Measurements from ENCODE around the gene CACNA2D3. TPM values are rescaled to one million over a fixed set of nuclear protein-coding genes. Genes with fewer than 3 reads are reported as not detected.

Gene CACNA2D3
- total RNA-seq, 1 donor from 2014 or later, result 17.2 TPM

DNA sequence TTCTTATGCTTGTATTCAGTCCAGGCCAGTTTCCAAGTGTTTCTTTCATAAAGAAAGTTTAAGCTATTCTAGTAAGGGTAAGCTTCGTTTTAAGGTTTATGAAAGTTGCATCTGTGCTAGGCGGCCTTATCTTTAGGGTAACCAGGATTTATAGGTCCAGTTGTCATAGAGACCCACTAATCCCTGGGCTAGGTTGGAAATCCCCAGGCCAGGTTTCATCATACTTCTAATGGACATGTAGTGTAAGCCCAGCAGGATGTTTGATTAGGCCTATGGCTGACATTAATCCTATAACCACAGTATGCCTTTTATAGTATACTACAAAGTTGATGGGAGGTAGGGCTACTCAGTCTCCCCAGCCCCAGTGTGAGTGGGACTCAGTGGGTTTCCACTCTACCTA, 312.4 kb downstream of the CACNA2D3 start:
- Histone ChIP-seq H3K4me3 (no peak overlapping the region), H3K9me3 (no peaks in the 10 kb centered on the region)
- TF ChIP-seq, protein P1, sequence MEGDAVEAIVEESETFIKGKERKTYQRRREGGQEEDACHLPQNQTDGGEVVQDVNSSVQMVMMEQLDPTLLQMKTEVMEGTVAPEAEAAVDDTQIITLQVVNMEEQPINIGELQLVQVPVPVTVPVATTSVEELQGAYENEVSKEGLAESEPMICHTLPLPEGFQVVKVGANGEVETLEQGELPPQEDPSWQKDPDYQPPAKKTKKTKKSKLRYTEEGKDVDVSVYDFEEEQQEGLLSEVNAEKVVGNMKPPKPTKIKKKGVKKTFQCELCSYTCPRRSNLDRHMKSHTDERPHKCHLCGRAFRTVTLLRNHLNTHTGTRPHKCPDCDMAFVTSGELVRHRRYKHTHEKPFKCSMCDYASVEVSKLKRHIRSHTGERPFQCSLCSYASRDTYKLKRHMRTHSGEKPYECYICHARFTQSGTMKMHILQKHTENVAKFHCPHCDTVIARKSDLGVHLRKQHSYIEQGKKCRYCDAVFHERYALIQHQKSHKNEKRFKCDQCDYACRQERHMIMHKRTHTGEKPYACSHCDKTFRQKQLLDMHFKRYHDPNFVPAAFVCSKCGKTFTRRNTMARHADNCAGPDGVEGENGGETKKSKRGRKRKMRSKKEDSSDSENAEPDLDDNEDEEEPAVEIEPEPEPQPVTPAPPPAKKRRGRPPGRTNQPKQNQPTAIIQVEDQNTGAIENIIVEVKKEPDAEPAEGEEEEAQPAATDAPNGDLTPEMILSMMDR (IDR thresholded peaks at IDR 0.05), result no peak
- TF ChIP-seq POLR2A (IDR thresholded peaks at IDR 0.05) (no peak), POLR2AphosphoS5 (IDR thresholded peaks at IDR 0.05; ENCODE audit: insufficient read depth in 1 of 2, low read depth in 1 of 2) (no peak)

GRCh38 chr3:54437271-54437670, 314.9 kb downstream of the CACNA2D3 start:
- intact Hi-C loops (cut with DNase I), result no loop called here
- Histone ChIP-seq H3K27me3 (no peaks in the 10 kb centered on the region), H3K9me3 (no peaks in the 10 kb centered on the region), H3K4me1 (peaks cover 6% of the 10 kb centered on the region), H3K4me3 (no peak overlapping the region), H3K27ac (no peak overlapping the region), H3K36me3 (no peaks in the 10 kb centered on the region)
- no peak for DNase-seq (ENCODE audit: extremely low spot score in 2 of 2)
- TF ChIP-seq POLR2AphosphoS5 (IDR thresholded peaks at IDR 0.05; ENCODE audit: insufficient read depth in 1 of 2, low read depth in 1 of 2), result no peak

More for the DNA sequence above, 312.4 kb downstream of the CACNA2D3 start:
- Histone ChIP-seq H3K36me3 (no peaks in the 10 kb centered on the region), H3K27me3 (no peaks in the 10 kb centered on the region), H3K4me1 (peaks cover 6% of the 10 kb centered on the region), H3K27ac (no peak overlapping the region)
- intact Hi-C loops (cut with DNase I), result no loop called here
- DNase-seq (ENCODE audit: extremely low spot score in 2 of 2), result no peak

GRCh38 chr3:54443561-54444161, 321.3 kb downstream of the CACNA2D3 start:
- no peaks in the 10 kb centered on the region for H3K36me3 ChIP-seq
- intact Hi-C loops (cut with DNase I), result no loop called here
- TF ChIP-seq POLR2AphosphoS5 (IDR thresholded peaks at IDR 0.05; ENCODE audit: insufficient read depth in 1 of 2, low read depth in 1 of 2) (peak in 1 of 2 donors; percentile 71), POLR2A (IDR thresholded peaks at IDR 0.05) (no peak)
- TF ChIP-seq, protein P1 (IDR thresholded peaks at IDR 0.05), result no peak
- no peak overlapping the region for H3K27ac ChIP-seq
- DNase-seq (ENCODE audit: extremely low spot score in 2 of 2), result no peak
- peaks cover 29% of the 10 kb centered on the region for H3K4me1 ChIP-seq
- no peaks in the 10 kb centered on the region for H3K27me3 ChIP-seq
- H3K9me3 ChIP-seq, result no peaks in the 10 kb centered on the region
- no peak overlapping the region for H3K4me3 ChIP-seq

DNA sequence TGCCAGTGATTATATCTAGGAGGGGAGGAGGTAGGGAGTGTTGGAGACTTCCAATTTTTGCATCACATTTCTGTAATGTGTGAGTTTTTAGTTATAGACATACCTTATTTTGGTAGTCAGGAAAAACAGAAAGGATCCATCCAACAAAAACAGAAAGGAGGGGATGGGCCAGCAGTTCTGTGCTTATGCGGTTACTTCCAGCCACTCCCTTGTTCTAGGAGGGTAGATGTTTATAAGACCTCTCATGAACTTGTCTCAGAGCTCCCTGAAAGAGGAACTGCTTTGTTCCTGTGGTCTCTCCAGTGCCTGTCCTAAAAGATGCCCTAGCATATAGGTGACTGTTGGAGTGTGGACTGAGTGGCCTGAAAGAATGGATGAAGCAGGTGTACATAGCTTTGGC, 323.3 kb downstream of the CACNA2D3 start:
- TF ChIP-seq POLR2AphosphoS5 (IDR thresholded peaks at IDR 0.05; ENCODE audit: insufficient read depth in 1 of 2, low read depth in 1 of 2), result no peak
- TF ChIP-seq, protein P1 (IDR thresholded peaks at IDR 0.05), result no peak
- TF ChIP-seq POLR2A (IDR thresholded peaks at IDR 0.05), result no peak
- Histone ChIP-seq H3K36me3 (no peaks in the 10 kb centered on the region), H3K4me3 (no peak overlapping the region), H3K27ac (no peak overlapping the region), H3K4me1 (peaks cover 29% of the 10 kb centered on the region), H3K9me3 (no peaks in the 10 kb centered on the region), H3K27me3 (no peaks in the 10 kb centered on the region)
- intact Hi-C loops (cut with DNase I), result no loop called here
- no peak for DNase-seq (ENCODE audit: extremely low spot score in 2 of 2)

DNA sequence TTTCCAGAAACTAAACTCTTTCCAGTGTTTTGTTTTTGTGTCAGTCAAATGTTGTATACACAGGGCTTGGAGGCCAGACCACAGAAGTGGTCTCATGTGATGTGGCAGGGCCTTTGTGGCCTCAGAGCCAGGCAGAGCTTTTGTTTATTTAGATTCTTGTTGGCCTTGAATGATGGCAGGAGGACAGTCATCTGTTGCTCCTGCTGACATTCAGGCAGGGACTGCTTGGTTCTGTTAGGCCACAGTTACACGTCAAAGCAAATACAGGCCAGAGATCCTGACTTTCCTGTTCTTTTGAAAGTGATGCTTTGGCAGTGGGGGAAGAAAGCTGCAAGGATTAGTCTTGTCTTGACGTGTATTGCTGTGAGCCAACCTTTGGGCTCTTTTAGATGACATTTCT, 325.1 kb downstream of the CACNA2D3 start:
- Histone ChIP-seq H3K27ac (no peak overlapping the region), H3K36me3 (no peaks in the 10 kb centered on the region), H3K4me1 (peaks cover 29% of the 10 kb centered on the region), H3K4me3 (no peak overlapping the region), H3K27me3 (no peaks in the 10 kb centered on the region), H3K9me3 (no peaks in the 10 kb centered on the region)
- no peak for DNase-seq (ENCODE audit: extremely low spot score in 2 of 2)
- TF ChIP-seq POLR2AphosphoS5 (IDR thresholded peaks at IDR 0.05; ENCODE audit: insufficient read depth in 1 of 2, low read depth in 1 of 2) (peak in 1 of 2 donors; percentile 77), POLR2A (IDR thresholded peaks at IDR 0.05) (no peak)
- TF ChIP-seq, protein P1 (IDR thresholded peaks at IDR 0.05), result no peak
- intact Hi-C loops (cut with DNase I), result no loop called here
